BJ (cell line): ENCODE results near the gene CCDC71. TPM values are rescaled to one million over a fixed set of nuclear protein-coding genes. Genes with fewer than 3 reads are reported as not detected.

ENCODE experiments used
- CTCF ChIA-PET: fragments of 350-600 bp; formaldehyde crosslinking; extraction: SDS; loops from one replicate; lab custom pipeline; 2021; ENCODE audit warnings: antibody characterized with exemption, inconsistent platforms; lab: Yijun Ruan, JAX
- POLR2A ChIA-PET: fragments of 300-600 bp; sonication (Branson Sonifier 250); formaldehyde crosslinking; extraction: SDS; loops from one replicate; lab custom pipeline; 2021; ENCODE audit warnings: antibody characterized with exemption; lab: Charles Lee
- DNase-seq: peaks from one replicate; pipeline ENCODE4 v3.0.0-alpha.2; 2011; ENCODE audit warnings: low read depth
- H3K27me3 ChIP-seq: 2 replicates; pipeline ENCODE4 v1.6.0; 2011; ENCODE audit warnings: low read length; ENCODE audit not compliant: control insufficient read depth, insufficient read depth
- H3K36me3 ChIP-seq: 2 replicates; pipeline ENCODE4 v1.5.1; 2011; ENCODE audit warnings: low read length; ENCODE audit not compliant: control insufficient read depth, insufficient read depth
- H3K4me3 ChIP-seq: 2 replicates; pipeline ENCODE4 v1.5.1; 2011; ENCODE audit warnings: low read depth, mild to moderate bottlenecking, control low read depth, low read length
- CTCF ChIP-seq: IDR thresholded peaks from 2 replicates; pipeline ENCODE4 v1.5.1; 2011; ENCODE audit warnings: low read depth, mild to moderate bottlenecking, control low read depth, inconsistent platforms, low read length, moderate library complexity; ENCODE audit not compliant: insufficient read depth
- polyA plus RNA-seq: library from polyadenylated mRNA; depleted of rRNA; stranded (reverse); fragments of >200 nt; gene quantifications from 2 replicates; pipeline ENCODE4 v1.2.3, GENCODE V29; 2011

The CCDC71 gene
- polyA plus RNA-seq, 1 experiment = 33.3 TPM

GRCh38 chr3:49124203-49124602, 41.9 kb downstream of the CCDC71 start:
- no peak for TF ChIP-seq CTCF
- POLR2A ChIA-PET = no interaction called here
- Histone ChIP-seq H3K36me3 (peaks cover 57% of the 10 kb centered on the region), H3K27me3 (no peaks in the 10 kb centered on the region), H3K4me3 (no peak overlapping the region)
- CTCF ChIA-PET = interaction anchor here (0.9 kb wide), 1 partner anchor 35 kb away, joined by 3 read pairs; no protein-coding TSS in a partner anchor
- no peak for DNase-seq

GRCh38 chr3:49123687-49124086, 42.4 kb downstream of the CCDC71 start:
- Histone ChIP-seq H3K27me3 (no peaks in the 10 kb centered on the region), H3K4me3 (no peak overlapping the region), H3K36me3 (peaks cover 54% of the 10 kb centered on the region)
- TF ChIP-seq CTCF = no peak
- DNase-seq = no peak
- CTCF ChIA-PET = interaction anchor here (0.9 kb wide), 1 partner anchor 36 kb away, joined by 3 read pairs; no protein-coding TSS in a partner anchor
- POLR2A ChIA-PET = no interaction called here

GRCh38 chr3:49122886-49123545, 43.1 kb downstream of the CCDC71 start:
- DNase-seq = no peak
- Histone ChIP-seq H3K36me3 (peaks cover 50% of the 10 kb centered on the region), H3K4me3 (no peak overlapping the region), H3K27me3 (no peaks in the 10 kb centered on the region)
- CTCF ChIA-PET = interaction anchor here (0.9 kb wide), 1 partner anchor 36 kb away, joined by 3 read pairs; no protein-coding TSS in a partner anchor
- TF ChIP-seq CTCF = no peak
- POLR2A ChIA-PET = no interaction called here

- DNase-seq = no peak
- TF ChIP-seq CTCF = no peak
- POLR2A ChIA-PET = no interaction called here
- Histone ChIP-seq H3K4me3 (no peak overlapping the region), H3K36me3 (peaks cover 55% of the 10 kb centered on the region), H3K27me3 (no peaks in the 10 kb centered on the region)
- CTCF ChIA-PET = no interaction called here
Measured at GRCh38 chr3:49122451-49122850, 43.7 kb downstream of the CCDC71 start.

- H3K36me3 ChIP-seq = peaks cover 59% of the 10 kb centered on the region
- POLR2A ChIA-PET = interaction anchor here (2.2 kb wide), 1 partner anchor 12 kb away, joined by 9 read pairs; no protein-coding TSS in a partner anchor
- H3K27me3 ChIP-seq = no peaks in the 10 kb centered on the region
- TF ChIP-seq CTCF = no peak
- DNase-seq = no peak
- CTCF ChIA-PET = interaction anchor here (2.6 kb wide), 1 partner anchor 11 kb away, joined by 12 read pairs; the partner anchor contains the start of gene LAMB2
- no peak overlapping the region for H3K4me3 ChIP-seq
Measured at GRCh38 chr3:49122022-49122421, 44.1 kb downstream of the CCDC71 start.
